Liver (tissue), 9 donors: Measurements from ENCODE around the gene ANTXR2. TPM values are rescaled to one million over a fixed set of nuclear protein-coding genes. Genes with fewer than 3 reads are reported as not detected.

Experiments used
- DNase-seq: peaks from one replicate; pipeline ENCODE4 v3.0.0-alpha.2; 2017; ENCODE audit warnings: low spot score
- H3K27ac ChIP-seq, 2 donors: one replicate each; pipeline ENCODE4 v1.7.0; 2013; ENCODE audit warnings: inconsistent platforms in 2 of 2, low read length in 2 of 2, control low read depth in 1 of 2, low read depth in 1 of 2, mild to moderate bottlenecking in 1 of 2
- H3K27me3 ChIP-seq, 4 donors: one replicate each; pipeline versions ENCODE4 v1.6.1 to v1.7.0; 2013; ENCODE audit warnings: low read length in 3 of 4, inconsistent platforms in 1 of 4, mild to moderate bottlenecking in 1 of 4, moderate library complexity in 1 of 4; ENCODE audit not compliant: control insufficient read depth in 4 of 4, insufficient read depth in 4 of 4
- H3K36me3 ChIP-seq, 4 donors: one replicate each; pipeline versions ENCODE4 v1.6.1 to v1.7.0; 2013; ENCODE audit warnings: low read length in 3 of 4, mild to moderate bottlenecking in 3 of 4, low read depth in 1 of 4, moderate library complexity in 1 of 4; ENCODE audit not compliant: control insufficient read depth in 4 of 4, insufficient read depth in 3 of 4
- H3K4me1 ChIP-seq, 4 donors: one replicate each; pipeline versions ENCODE4 v1.6.1 to v1.7.0; 2013; ENCODE audit warnings: low read length in 3 of 4, mild to moderate bottlenecking in 3 of 4, moderate library complexity in 1 of 4; ENCODE audit not compliant: control insufficient read depth in 4 of 4, insufficient read depth in 4 of 4
- H3K4me3 ChIP-seq, 3 donors: one replicate each; pipeline versions ENCODE4 v1.6.1 to v1.7.0; 2013; ENCODE audit warnings: low read length in 3 of 3, control low read depth in 1 of 3, low read depth in 1 of 3, mild to moderate bottlenecking in 1 of 3
- H3K9ac ChIP-seq, 2 donors: one replicate each; pipeline ENCODE4 v1.7.0; 2013; ENCODE audit warnings: low read length in 2 of 2, mild to moderate bottlenecking in 2 of 2, moderate library complexity in 2 of 2, control low read depth in 1 of 2, low read depth in 1 of 2
- H3K9me3 ChIP-seq, 4 donors: one replicate each; pipeline versions ENCODE4 v1.6.1 to v1.7.0; 2013; ENCODE audit warnings: low read length in 3 of 4; ENCODE audit not compliant: control insufficient read depth in 4 of 4
- ATF3 ChIP-seq: IDR thresholded peaks from 2 replicates; pipeline ENCODE4 v1.6.1; 2016; ENCODE audit warnings: antibody characterized with exemption
- CTCF ChIP-seq: fragments of 150-350 bp; IDR thresholded peaks from 2 replicates; pipeline ENCODE4 v1.5.1; 2017; ENCODE audit warnings: improper control_type of control experiment, low read depth, low read length; ENCODE audit not compliant: missing input control
- FOXA1 ChIP-seq: IDR thresholded peaks from 2 replicates; pipeline ENCODE4 v1.6.1; 2016; ENCODE audit warnings: antibody characterized with exemption
- FOXA2 ChIP-seq: IDR thresholded peaks from 2 replicates; pipeline ENCODE4 v1.6.1; 2016; ENCODE audit warnings: antibody characterized with exemption
- HNF4A ChIP-seq, 2 donors: conservative IDR thresholded peaks; 2 replicates each; pipeline ENCODE4 v1.6.1; 2016; ENCODE audit warnings: antibody characterized with exemption in 2 of 2, mild to moderate bottlenecking in 2 of 2
- HNF4G ChIP-seq: IDR thresholded peaks from 2 replicates; pipeline ENCODE4 v1.6.1; 2016; ENCODE audit warnings: antibody characterized with exemption
- JUND ChIP-seq, 2 donors: IDR thresholded peaks; 2 replicates each; pipeline ENCODE4 v1.6.1; 2016; ENCODE audit warnings: antibody characterized with exemption in 2 of 2
- MAX ChIP-seq: IDR thresholded peaks from 2 replicates; pipeline ENCODE4 v1.6.1; 2016; ENCODE audit warnings: antibody characterized with exemption
- NR2F2 ChIP-seq: IDR thresholded peaks from 2 replicates; pipeline ENCODE4 v1.6.1; 2016; ENCODE audit warnings: antibody characterized with exemption
- RAD21 ChIP-seq, 2 donors: IDR thresholded peaks; 2 replicates each; pipeline ENCODE4 v1.6.1; 2016; ENCODE audit warnings: antibody characterized with exemption in 2 of 2, mild to moderate bottlenecking in 2 of 2
- RXRA ChIP-seq, 2 donors: IDR thresholded peaks; 2 replicates each; pipeline ENCODE4 v1.6.1; 2017 to 2018; ENCODE audit warnings: antibody characterized with exemption in 2 of 2, mild to moderate bottlenecking in 1 of 2
- SP1 ChIP-seq: IDR thresholded peaks from 2 replicates; pipeline ENCODE4 v1.6.1; 2018; ENCODE audit warnings: antibody characterized with exemption, mild to moderate bottlenecking
- YY1 ChIP-seq: IDR thresholded peaks from 2 replicates; pipeline ENCODE4 v1.6.1; 2016; ENCODE audit warnings: antibody characterized with exemption, mild to moderate bottlenecking
- WGBS: extraction: QIAGEN DNeasy Blood & Tissue Kit; methylation state at CpG from one replicate; pipeline ENCODE4 v1.1.7; 2013; 5-methylcytosine and 5-hydroxymethylcytosine counted together
- polyA plus RNA-seq, 2 donors: library from polyadenylated mRNA; stranded (reverse) in 1 of 2; unstranded in 1 of 2; fragments of 200-250 nt in 1 of 2; fragments of >200 nt in 1 of 2; fragmentation: Nextera tagmentation in 1 of 2; extraction: Ambion mirVana in 1 of 2; gene quantifications; one replicate each; pipeline versions ENCODE4 v1.2.1 to v1.2.3, GENCODE V29; 2013 to 2015
- total RNA-seq, 2 donors: library from RNA; depleted of rRNA; stranded (reverse); fragments of >200 nt; gene quantifications; one replicate each; pipeline ENCODE4 v1.2.3, GENCODE V29; 2014
- donor health status: healthy.
- donor health status: healthy.
- donor health status: healthy.
- donor health status: healthy.
- donor health status: healthy.

Gene ANTXR2
- total and polyA plus RNA-seq, 4 donors: 16.1 to 30.5 (median 21.3) TPM

- no peak for TF ChIP-seq HNF4G
- no peak for TF ChIP-seq HNF4A (conservative IDR thresholded peaks at IDR 0.05)
- TF ChIP-seq RXRA (IDR thresholded peaks at IDR 0.05): no peak
- peak; percentile 4 for TF ChIP-seq MAX
- no peak for DNase-seq
- H3K36me3 ChIP-seq: peaks cover 0 to 10% (median 4%) of the 10 kb centered on the region in 4 donors
- no peak overlapping the region for H3K9ac ChIP-seq
- no peaks in the 10 kb centered on the region for H3K27me3 ChIP-seq
- WGBS: 89% methylated on average over 2 of the region's 2 CpGs
- peak overlapping the region in 1 of 3 donors; percentile 77 for H3K4me3 ChIP-seq
- no peaks in the 10 kb centered on the region for H3K9me3 ChIP-seq
- peaks cover 2 to 37% (median 29%) of the 10 kb centered on the region in 4 donors for H3K4me1 ChIP-seq
- peak overlapping the region; percentile 93 to 96 for H3K27ac ChIP-seq
Measured at GRCh38 chr4:80069837-80070731, 2.9 kb downstream of the ANTXR2 start.

- DNase-seq: no peak
- peaks cover 2 to 42% (median 30%) of the 10 kb centered on the region in 4 donors for H3K4me1 ChIP-seq
- peak overlapping the region in 1 of 2 donors; percentile 51 for H3K27ac ChIP-seq
- WGBS: 65% methylated on average over 5 of the region's 5 CpGs
- peak in 1 of 2 donors; percentile 6 for TF ChIP-seq JUND (IDR thresholded peaks at IDR 0.05)
- peak; percentile 63 for TF ChIP-seq YY1
- TF ChIP-seq MAX: peak; percentile 9
- no peak for TF ChIP-seq SP1
- peak in 1 of 2 donors; percentile 34 for TF ChIP-seq HNF4A (conservative IDR thresholded peaks at IDR 0.05)
- no peak for TF ChIP-seq NR2F2
- no peak for TF ChIP-seq FOXA1
- peak in 1 of 2 donors; percentile 29 for TF ChIP-seq RXRA (IDR thresholded peaks at IDR 0.05)
- TF ChIP-seq RAD21 (IDR thresholded peaks at IDR 0.05): no peak
- no peak for TF ChIP-seq CTCF
- peak; percentile 58 for TF ChIP-seq FOXA2
- no peaks in the 10 kb centered on the region for H3K9me3 ChIP-seq
- no peak overlapping the region for H3K9ac ChIP-seq
- peaks cover 0 to 10% (median 4%) of the 10 kb centered on the region in 4 donors for H3K36me3 ChIP-seq
- H3K27me3 ChIP-seq: no peaks in the 10 kb centered on the region
- H3K4me3 ChIP-seq: no peak overlapping the region
Measured at GRCh38 chr4:80069108-80069836, 3.8 kb downstream of the ANTXR2 start.

- no peak overlapping the region for H3K27ac ChIP-seq
- no peak for DNase-seq
- H3K4me3 ChIP-seq: no peak overlapping the region
- H3K27me3 ChIP-seq: no peaks in the 10 kb centered on the region
- TF ChIP-seq RXRA (IDR thresholded peaks at IDR 0.05): peak in 1 of 2 donors; percentile 23
- TF ChIP-seq NR2F2: peak; percentile 62
- peak in 1 of 2 donors; percentile 26 for TF ChIP-seq JUND (IDR thresholded peaks at IDR 0.05)
- TF ChIP-seq ATF3: no peak
- TF ChIP-seq HNF4A (conservative IDR thresholded peaks at IDR 0.05): peak; percentile 51 to 55
- peak; percentile 23 for TF ChIP-seq FOXA2
- no peak for TF ChIP-seq CTCF
- WGBS: 48% methylated on average over 2 of the region's 2 CpGs
- peaks cover 0 to 14% (median 4%) of the 10 kb centered on the region in 4 donors for H3K36me3 ChIP-seq
- H3K9ac ChIP-seq: no peak overlapping the region
- peaks cover 2 to 35% (median 22%) of the 10 kb centered on the region in 4 donors for H3K4me1 ChIP-seq
- H3K9me3 ChIP-seq: no peaks in the 10 kb centered on the region
Measured at GRCh38 chr4:80065601-80066000, 7.4 kb downstream of the ANTXR2 start.
